NCI-H2196 (cell line): ENCODE measurements around the gene HSPA2.

Source experiments
- DNase-seq: peaks from one replicate; lab custom pipeline; 2025; ENCODE audit not compliant: unreplicated experiment; lab: John Stamatoyannopoulos, UW

HSPA2 gene

GRCh38 chr14:64540208-64541202 lies at the start of gene HSPA2:
HSPA2 (plus strand) TSS chr14:64540741; CDS start chr14:64540850, 109 bp downstream.
- DNase-seq, result peak; percentile 98

- DNase-seq, result no peak
Measured at GRCh38 chr14:64491637-64492036, 48.9 kb upstream of the HSPA2 start.

- DNase-seq, result no peak
Measured at GRCh38 chr14:64493455-64493854, 47.1 kb upstream of the HSPA2 start.

GRCh38 chr14:64495252-64495651 lies 45.3 kb upstream of the HSPA2 start:
- no peak for DNase-seq

- DNase-seq, result no peak
Measured at GRCh38 chr14:64496764-64497163, 43.8 kb upstream of the HSPA2 start.

- DNase-seq, result no peak
Measured at GRCh38 chr14:64500088-64500487, 40.5 kb upstream of the HSPA2 start.

GRCh38 chr14:64501411-64502171 lies 39.0 kb upstream of the HSPA2 start:
- peak; percentile 70 for DNase-seq

GRCh38 chr14:64502456-64502855 lies 38.1 kb upstream of the HSPA2 start:
- DNase-seq, result peak; percentile 29

GRCh38 chr14:64502887-64503433 lies 37.6 kb upstream of the HSPA2 start:
- DNase-seq, result peak; percentile 39

- peak; percentile 95 for DNase-seq
Measured at GRCh38 chr14:64503434-64504309, 36.9 kb upstream of the HSPA2 start, which contains the start of gene ZBTB25. ZBTB25 (minus strand) TSS chr14:64503838; CDS start chr14:64490533, 13,305 bp downstream.

- peak; percentile 86 for DNase-seq
Measured at GRCh38 chr14:64504310-64504896, 36.1 kb upstream of the HSPA2 start, which contains the start of gene ZBTB1. ZBTB1 (plus strand) TSS chr14:64504770; CDS start chr14:64521505, 16,735 bp downstream.

- peak; percentile 84 for DNase-seq
Measured at GRCh38 chr14:64504897-64505794, 35.4 kb upstream of the HSPA2 start.

GRCh38 chr14:64506721-64507120 lies 33.8 kb upstream of the HSPA2 start:
- DNase-seq, result no peak

- DNase-seq, result no peak
Measured at GRCh38 chr14:64507376-64508156, 33.0 kb upstream of the HSPA2 start.

GRCh38 chr14:64508215-64508776 lies 32.2 kb upstream of the HSPA2 start:
- DNase-seq, result no peak

GRCh38 chr14:64509036-64509435 lies 31.5 kb upstream of the HSPA2 start:
- no peak for DNase-seq

GRCh38 chr14:64510825-64511671 lies 29.5 kb upstream of the HSPA2 start:
- DNase-seq, result peak; percentile 84
